SK-N-SH (cell line): ENCODE measurements around the gene NTPCR.

Experiments
- CHD2 ChIP-seq: fragments of 150-350 bp; IDR thresholded peaks from 2 replicates; pipeline ENCODE4 v1.6.1; 2018; ENCODE audit warnings: low read length; ENCODE audit not compliant: partially characterized antibody
- CTCF ChIP-seq: fragments of 200-600 bp; sonication (generic); IDR thresholded peaks from 2 replicates; pipeline ENCODE4 v1.6.1; 2017; ENCODE audit warnings: antibody characterized with exemption, mild to moderate bottlenecking, moderate library complexity
- MAX ChIP-seq: IDR thresholded peaks from 2 replicates; pipeline ENCODE4 v1.4.0; 2012; ENCODE audit warnings: low read depth
- POLR2AphosphoS5 ChIP-seq: IDR thresholded peaks from 2 replicates; pipeline ENCODE4 v1.6.1; 2012; ENCODE audit warnings: low read depth, low read length
- RAD21 ChIP-seq: IDR thresholded peaks from 2 replicates; pipeline ENCODE4 v1.6.1; 2012; ENCODE audit warnings: mild to moderate bottlenecking, low read length
- REST ChIP-seq: IDR thresholded peaks from 2 replicates; pipeline ENCODE4 v1.6.1; 2012; ENCODE audit warnings: mild to moderate bottlenecking, low read depth, low read length, moderate library complexity
- SIN3A ChIP-seq: IDR thresholded peaks from 2 replicates; pipeline ENCODE4 v1.6.1; 2012; ENCODE audit warnings: low read depth, mild to moderate bottlenecking, low read length, moderate library complexity, borderline replicate concordance
- SMC3 ChIP-seq: IDR thresholded peaks from 2 replicates; pipeline ENCODE4 v1.6.1; 2012; ENCODE audit warnings: low read depth, low read length, improper control_type of control experiment

GRCh38 chr1:232984577-232985425, 34.4 kb downstream of the NTPCR start:
- TF ChIP-seq MAX: no peak
- TF ChIP-seq RAD21: no peak
- no peak for TF ChIP-seq SMC3
- no peak for TF ChIP-seq REST
- no peak for TF ChIP-seq CTCF
- no peak for TF ChIP-seq CHD2
- no peak for TF ChIP-seq SIN3A
- TF ChIP-seq POLR2AphosphoS5: no peak
